OCI-LY7 (cell line): Measurements from ENCODE around the gene MRPS23. TPM values are rescaled to one million over a fixed set of nuclear protein-coding genes. Genes with fewer than 3 reads are reported as not detected.

Experiments
- BruUV-seq: library from RNA; stranded (reverse); fragments of 400-500 nt; replicated peaks from 2 replicates; lab custom pipeline; 2021; lab: Mats Ljungman, UMichigan
- CTCF ChIA-PET: fragments of 300-600 bp; sonication (Branson Sonifier 250); formaldehyde crosslinking; loops from one replicate; lab custom pipeline; 2022; ENCODE audit warnings: antibody characterized with exemption; ENCODE audit not compliant: unreplicated experiment; lab: Charles Lee
- POLR2A ChIA-PET: fragments of 300-600 bp; sonication (Branson Sonifier 250); formaldehyde crosslinking; loops from one replicate; lab custom pipeline; 2022; ENCODE audit warnings: antibody characterized with exemption; lab: Charles Lee
- DNase-seq: peaks from one replicate; pipeline ENCODE4 v3.0.0-alpha.2; 2015; ENCODE audit warnings: low spot score
- H2AFZ ChIP-seq: fragments of 200-600 bp; sonication (generic), shearing (Covaris generic); 2 replicates; pipeline ENCODE4 v1.6.1; 2014; ENCODE audit warnings: mild to moderate bottlenecking, antibody characterized with exemption, low read length, moderate library complexity
- H3K27ac ChIP-seq: fragments of 200-600 bp; sonication (generic); 2 replicates; pipeline ENCODE4 v1.5.1; 2014; ENCODE audit warnings: mixed run types, low read depth, mild to moderate bottlenecking, moderate library complexity, low read length, inconsistent platforms; ENCODE audit not compliant: poor library complexity, severe bottlenecking
- H3K36me3 ChIP-seq: fragments of 200-600 bp; sonication (generic); 2 replicates; pipeline ENCODE4 v1.6.1; 2014; ENCODE audit warnings: mild to moderate bottlenecking, antibody characterized with exemption, low read length, moderate library complexity, mixed read lengths; ENCODE audit not compliant: insufficient read depth
- H3K4me1 ChIP-seq: fragments of 200-600 bp; sonication (generic); 2 replicates; pipeline ENCODE4 v1.5.1; 2014; ENCODE audit warnings: mild to moderate bottlenecking, low read length; ENCODE audit not compliant: insufficient read depth, poor library complexity, severe bottlenecking
- H3K4me2 ChIP-seq: fragments of 200-600 bp; sonication (generic); 2 replicates; pipeline ENCODE4 v1.6.1; 2014; ENCODE audit warnings: mild to moderate bottlenecking, low read length
- H3K4me3 ChIP-seq: fragments of 200-600 bp; sonication (generic); 2 replicates; pipeline ENCODE4 v1.5.1; 2014; ENCODE audit warnings: mild to moderate bottlenecking, low read depth, low read length; ENCODE audit not compliant: poor library complexity, severe bottlenecking
- H3K79me2 ChIP-seq: fragments of 200-600 bp; sonication (generic); 2 replicates; pipeline ENCODE4 v1.6.1; 2016; ENCODE audit warnings: low read depth, mild to moderate bottlenecking, low read length, moderate library complexity, mixed read lengths; ENCODE audit not compliant: insufficient read depth
- H3K9me2 ChIP-seq: fragments of 200-600 bp; sonication (generic); 2 replicates; pipeline ENCODE4 v1.6.1; 2016; ENCODE audit warnings: mild to moderate bottlenecking, low read length, mixed read lengths; ENCODE audit not compliant: insufficient read depth
- H3K9me3 ChIP-seq: fragments of 200-600 bp; sonication (generic); 2 replicates; pipeline ENCODE4 v1.6.1; 2014; ENCODE audit warnings: mild to moderate bottlenecking, mixed run types, low read length, mixed read lengths
- H4K20me1 ChIP-seq: fragments of 200-600 bp; sonication (generic); 2 replicates; pipeline ENCODE4 v1.6.1; 2014; ENCODE audit warnings: mild to moderate bottlenecking, antibody characterized with exemption, low read length, moderate library complexity, mixed read lengths; ENCODE audit not compliant: insufficient read depth
- EZH2phosphoT487 ChIP-seq: fragments of 200-600 bp; sonication (generic); IDR thresholded peaks from 2 replicates; pipeline ENCODE4 v1.6.1; 2018; ENCODE audit warnings: low read depth, borderline replicate concordance, mild to moderate bottlenecking, mixed run types, antibody characterized with exemption, low read length, moderate library complexity, mixed read lengths
- intact Hi-C: fragments of 100-400 bp; cut with micrococcal nuclease; formaldehyde crosslinking; loops from one replicate; pipeline ENCODE4 v1.10.0; 2022; ENCODE audit not compliant: unreplicated experiment
- total RNA-seq, 2 experiments: library from RNA; depleted of rRNA in 1 of 2; stranded (reverse); fragments of >200 nt in 1 of 2; shearing (Covaris generic) in 1 of 2; gene quantifications; 2 replicates each; pipeline ENCODE4 v1.2.3, GENCODE V29; 2014 to 2022
- TF ChIP-seq, protein P1 (sequence below): fragments of 200-600 bp; sonication (generic); conservative IDR thresholded peaks from 2 replicates; pipeline ENCODE4 v1.5.1; 2014; ENCODE audit warnings: mild to moderate bottlenecking, antibody characterized with exemption, low read length, moderate library complexity, mixed read lengths

MRPS23 gene
- total RNA-seq, 2 experiments from 2014 or later = 50.3 to 73.5 TPM

DNA sequence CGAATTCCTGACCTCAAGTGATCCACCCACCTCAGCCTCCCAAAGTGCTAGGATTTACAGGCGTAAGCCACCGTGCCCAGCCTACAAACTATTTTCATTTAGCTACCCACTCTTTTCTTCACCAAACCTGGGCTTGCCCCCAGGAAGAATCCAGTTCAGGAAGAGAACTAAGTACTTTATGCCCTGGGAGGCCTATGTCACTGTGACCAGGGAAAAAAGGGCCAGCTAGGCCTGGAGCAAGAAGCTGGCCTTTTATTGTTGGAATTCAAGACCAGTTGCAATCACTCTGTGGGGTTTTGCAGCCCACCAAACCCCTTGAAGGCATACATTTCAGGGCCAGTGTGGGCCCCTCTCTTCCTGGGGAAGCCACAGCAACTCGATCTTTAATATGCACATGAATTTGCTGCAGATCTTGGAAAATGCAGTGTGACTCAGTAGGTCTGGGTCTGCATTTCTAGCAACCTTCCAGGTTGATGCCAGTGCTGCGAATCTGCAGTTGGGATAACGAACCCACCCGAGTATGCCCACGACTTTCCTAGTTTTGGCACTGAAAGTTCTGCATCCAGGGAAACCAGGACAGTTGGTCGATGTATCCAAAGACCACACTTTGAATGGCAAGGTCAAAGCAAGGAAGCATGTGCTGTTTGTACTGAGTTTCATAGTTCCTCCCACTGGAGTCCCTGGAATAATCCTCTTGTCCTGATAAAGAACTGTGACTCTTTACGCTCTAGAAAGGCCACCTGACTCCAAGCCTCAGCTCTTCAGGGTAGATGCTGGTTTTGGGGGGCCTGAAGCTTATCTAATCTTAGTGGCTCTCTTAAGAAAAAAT lies 7.2 kb upstream of the MRPS23 start:
- Histone ChIP-seq H2AFZ (no peak overlapping the region), H3K9me3 (no peaks in the 10 kb centered on the region), H3K4me2 (no peak overlapping the region), H3K9me2 (no peaks in the 10 kb centered on the region), H3K4me3 (no peak overlapping the region), H4K20me1 (0 out of 2 replicates have a peak, but pooled peaks cover 5% of the 10 kb centered on the region), H3K36me3 (no peaks in the 10 kb centered on the region), H3K79me2 (no peaks in the 10 kb centered on the region), H3K27ac (no peak overlapping the region), H3K4me1 (peaks cover 7% of the 10 kb centered on the region)
- ChIA-PET POLR2A (interaction anchor here (0.7 to 2.4 kb wide), 2 partner anchors 90 to 137 kb away, joined by 3 to 7 read pairs; no protein-coding TSS in a partner anchor), CTCF (no interaction called here)
- DNase-seq = no peak
- intact Hi-C loops = no loop called here
- TF ChIP-seq EZH2phosphoT487 = no peak
- TF ChIP-seq, protein P1, sequence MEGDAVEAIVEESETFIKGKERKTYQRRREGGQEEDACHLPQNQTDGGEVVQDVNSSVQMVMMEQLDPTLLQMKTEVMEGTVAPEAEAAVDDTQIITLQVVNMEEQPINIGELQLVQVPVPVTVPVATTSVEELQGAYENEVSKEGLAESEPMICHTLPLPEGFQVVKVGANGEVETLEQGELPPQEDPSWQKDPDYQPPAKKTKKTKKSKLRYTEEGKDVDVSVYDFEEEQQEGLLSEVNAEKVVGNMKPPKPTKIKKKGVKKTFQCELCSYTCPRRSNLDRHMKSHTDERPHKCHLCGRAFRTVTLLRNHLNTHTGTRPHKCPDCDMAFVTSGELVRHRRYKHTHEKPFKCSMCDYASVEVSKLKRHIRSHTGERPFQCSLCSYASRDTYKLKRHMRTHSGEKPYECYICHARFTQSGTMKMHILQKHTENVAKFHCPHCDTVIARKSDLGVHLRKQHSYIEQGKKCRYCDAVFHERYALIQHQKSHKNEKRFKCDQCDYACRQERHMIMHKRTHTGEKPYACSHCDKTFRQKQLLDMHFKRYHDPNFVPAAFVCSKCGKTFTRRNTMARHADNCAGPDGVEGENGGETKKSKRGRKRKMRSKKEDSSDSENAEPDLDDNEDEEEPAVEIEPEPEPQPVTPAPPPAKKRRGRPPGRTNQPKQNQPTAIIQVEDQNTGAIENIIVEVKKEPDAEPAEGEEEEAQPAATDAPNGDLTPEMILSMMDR = no peak
- BruUV-seq = no TSS peak

DNA sequence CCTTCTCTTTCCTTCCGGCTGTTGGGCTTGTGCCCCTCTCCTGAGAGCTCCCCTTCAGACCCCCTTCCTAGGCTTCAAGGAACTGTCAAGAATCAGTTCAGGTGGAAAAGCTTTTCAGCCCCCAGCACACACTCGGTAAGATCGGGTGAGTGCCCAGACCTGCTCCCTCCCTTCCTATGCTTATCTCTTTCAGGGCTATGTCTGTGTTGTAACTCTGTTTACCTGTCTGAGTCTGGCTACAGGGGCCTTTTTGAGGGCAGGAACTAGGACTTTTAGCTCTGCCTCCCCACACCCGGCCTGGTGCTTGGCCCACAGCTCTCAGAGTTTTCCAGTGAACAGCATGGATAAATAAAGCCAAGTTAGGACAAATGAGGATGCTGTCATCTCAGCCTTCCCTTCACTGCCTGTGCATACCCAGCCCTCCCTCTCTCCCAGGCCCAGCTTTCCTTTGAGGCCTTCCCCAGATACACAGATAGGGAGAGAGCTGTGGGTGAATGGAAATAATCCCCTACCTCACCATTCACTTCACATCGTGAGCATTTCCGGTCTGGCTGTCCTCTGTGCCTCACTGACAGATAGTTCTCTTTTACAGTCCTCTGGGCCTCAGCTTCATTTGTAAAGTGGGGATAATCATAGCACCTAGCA lies 5.7 kb upstream of the MRPS23 start:
- POLR2A ChIA-PET = interaction anchor here (0.7 kb wide), 1 partner anchor 19 kb away, joined by 3 read pairs; no protein-coding TSS in a partner anchor
- H2AFZ ChIP-seq = no peak overlapping the region
- intact Hi-C loops = no loop called here

More for the DNA sequence above, 5.7 kb upstream of the MRPS23 start:
- Histone ChIP-seq H3K9me2 (no peaks in the 10 kb centered on the region), H3K4me2 (no peak overlapping the region), H3K27ac (no peak overlapping the region), H3K4me3 (no peak overlapping the region), H3K4me1 (peaks cover 6% of the 10 kb centered on the region), H3K9me3 (peaks cover 7% of the 10 kb centered on the region; the same call in 1 of the 2 replicates), H3K79me2 (no peaks in the 10 kb centered on the region), H3K36me3 (no peaks in the 10 kb centered on the region), H4K20me1 (0 out of 2 replicates have a peak, but pooled peaks cover 5% of the 10 kb centered on the region)
- no TSS peak for BruUV-seq
- no peak for DNase-seq
- CTCF ChIA-PET = no interaction called here
- TF ChIP-seq EZH2phosphoT487 = no peak
- TF ChIP-seq, protein P1 = no peak
